Endothelial cell of umbilical vein (primary cell): ENCODE data around the gene AFAP1L2. TPM values are rescaled to one million over a fixed set of nuclear protein-coding genes. Genes with fewer than 3 reads are reported as not detected.

ENCODE experiments used
- BruUV-seq: library from RNA; stranded (reverse); fragments of 400-500 nt; replicated peaks from 2 replicates; lab custom pipeline; 2021; lab: Mats Ljungman, UMichigan
- CTCF ChIA-PET: fragments of 300-600, 350-600 bp; sonication (Branson Sonifier 250); formaldehyde crosslinking; loops from one replicate; lab custom pipeline; 2021; ENCODE audit warnings: antibody characterized with exemption, inconsistent platforms; lab: Charles Lee
- POLR2A ChIA-PET: fragments of 300-600, 350-600 bp; sonication (Branson Sonifier 250); formaldehyde crosslinking; loops from one replicate; lab custom pipeline; 2021; ENCODE audit warnings: antibody characterized with exemption, inconsistent platforms; lab: Charles Lee
- DNase-seq: peaks from one replicate; pipeline ENCODE4 v3.0.0-alpha.2; 2011; ENCODE audit warnings: low read depth, low spot score
- FAIRE-seq: peaks from 2 replicates; lab custom pipeline; 2011; peaks lifted over from hg19 to GRCh38; lab: Jason Lieb, UNC
- H2AFZ ChIP-seq: 2 replicates; pipeline ENCODE4 v1.6.0; 2012; ENCODE audit warnings: low read depth, low read length, control low read depth, inconsistent platforms
- H3K27ac ChIP-seq: 2 replicates; pipeline ENCODE4 v1.5.1; 2011; ENCODE audit warnings: low read depth, mild to moderate bottlenecking, control low read depth, low read length, moderate library complexity; ENCODE audit not compliant: insufficient read depth
- H3K27me3 ChIP-seq, 2 experiments: 2 replicates each; pipeline versions ENCODE4 v1.6.0 to v1.6.1; 2011; ENCODE audit warnings: low read length in 2 of 2, mixed read lengths in 1 of 2; ENCODE audit not compliant: control insufficient read depth in 2 of 2, insufficient read depth in 2 of 2
- H3K36me3 ChIP-seq, 2 experiments: 2 replicates in 1 of 2; 3 replicates in 1 of 2; pipeline ENCODE4 v1.5.1; 2011; ENCODE audit warnings: low read length in 2 of 2, mild to moderate bottlenecking in 1 of 2, moderate library complexity in 1 of 2; ENCODE audit not compliant: control insufficient read depth in 2 of 2, insufficient read depth in 2 of 2; ENCODE audit errors: extremely low read depth in 1 of 2
- H3K4me1 ChIP-seq: 3 replicates; pipeline ENCODE4 v1.5.1; 2011; ENCODE audit warnings: mild to moderate bottlenecking, low read length; ENCODE audit not compliant: control insufficient read depth, insufficient read depth; ENCODE audit errors: extremely low read depth
- H3K4me2 ChIP-seq: 2 replicates; pipeline ENCODE4 v1.6.1; 2011; ENCODE audit warnings: low read length, control low read depth, mixed read lengths; ENCODE audit not compliant: insufficient read depth
- H3K4me3 ChIP-seq, 3 experiments: fragments of 200-600 bp in 1 of 3; sonication (generic), shearing (Covaris generic) in 1 of 3; replicated peaks in 1 of 3; 2 replicates each; pipeline ENCODE4 v1.5.1; 2011 to 2016; ENCODE audit warnings: control low read depth in 3 of 3, low read length in 3 of 3, mild to moderate bottlenecking in 2 of 3, inconsistent platforms in 1 of 3, low read depth in 1 of 3, moderate library complexity in 1 of 3; ENCODE audit not compliant: insufficient read depth in 1 of 3
- H3K79me2 ChIP-seq: 2 replicates; pipeline ENCODE4 v1.6.0; 2012; ENCODE audit warnings: low read length, inconsistent platforms; ENCODE audit not compliant: control insufficient read depth, insufficient read depth
- H3K9ac ChIP-seq: replicated peaks from 2 replicates; pipeline ENCODE3; 2011; ENCODE audit warnings: low read length, control low read depth; ENCODE audit not compliant: insufficient read depth; ENCODE audit errors: extremely low read depth
- H3K9me1 ChIP-seq: replicated peaks from 3 replicates; pipeline ENCODE4 v1.6.0; 2011; ENCODE audit warnings: mild to moderate bottlenecking, low read length; ENCODE audit not compliant: control insufficient read depth, insufficient read depth; ENCODE audit errors: extremely low read depth
- H3K9me3 ChIP-seq: replicated peaks from 2 replicates; pipeline ENCODE4 v1.5.1; 2012; ENCODE audit warnings: low read length, inconsistent platforms; ENCODE audit not compliant: control insufficient read depth, insufficient read depth
- H4K20me1 ChIP-seq: replicated peaks from 2 replicates; pipeline ENCODE3; 2011; ENCODE audit warnings: mild to moderate bottlenecking, low read length; ENCODE audit not compliant: control insufficient read depth, insufficient read depth; ENCODE audit errors: extremely low read depth
- EZH2 ChIP-seq: IDR thresholded peaks from 2 replicates; pipeline ENCODE4 v1.6.1; 2012; ENCODE audit warnings: borderline replicate concordance, low read depth, mild to moderate bottlenecking, moderate library complexity, low read length, inconsistent platforms; ENCODE audit not compliant: severe bottlenecking
- FOS ChIP-seq: IDR thresholded peaks from 2 replicates; pipeline ENCODE4 v1.6.1; 2011; ENCODE audit warnings: mild to moderate bottlenecking, low read length, moderate library complexity, borderline replicate concordance; ENCODE audit not compliant: insufficient read depth
- GATA2 ChIP-seq: IDR thresholded peaks from 2 replicates; pipeline ENCODE4 v1.7.0; 2011; ENCODE audit warnings: low read depth, mild to moderate bottlenecking, moderate library complexity, mixed read lengths, low read length; ENCODE audit not compliant: insufficient read length, insufficient read depth
- JUN ChIP-seq: IDR thresholded peaks from 2 replicates; pipeline ENCODE4 v1.6.1; 2011; ENCODE audit warnings: borderline replicate concordance, low read depth; ENCODE audit not compliant: insufficient read length, insufficient read depth
- MYC ChIP-seq: IDR thresholded peaks from one replicate; pipeline ENCODE4 v1.6.1; 2011; ENCODE audit warnings: mild to moderate bottlenecking, low read depth, low read length
- POLR2A ChIP-seq: IDR thresholded peaks from 2 replicates; pipeline ENCODE4 v1.6.1; 2012; ENCODE audit warnings: low read depth, mild to moderate bottlenecking, control low read depth, low read length
- POLR2AphosphoS5 ChIP-seq: IDR thresholded peaks from 2 replicates; pipeline ENCODE4 v1.6.1; 2012; ENCODE audit warnings: low read depth, mild to moderate bottlenecking, control low read depth, low read length, moderate library complexity; ENCODE audit not compliant: insufficient read depth
- dilution Hi-C: fragments of 300-500 bp; cut with MboI; formaldehyde crosslinking; loops from one replicate; pipeline ENCODE4 v1.15.0; 2019; ENCODE audit warnings: low sequenced_read_pairs; ENCODE audit not compliant: extremely low pct_ligation_motif_present
- intact Hi-C: fragments of 100-400 bp; cut with micrococcal nuclease; formaldehyde crosslinking; loops from one replicate; pipeline ENCODE4 v1.10.0; 2022
- polyA plus RNA-seq, 4 experiments: library from polyadenylated mRNA; depleted of rRNA in 3 of 4; stranded (reverse) in 3 of 4; unstranded in 1 of 4; fragments of >200 nt; gene quantifications; 2 replicates each; pipeline versions ENCODE4 v1.2.1 to v1.2.3, GENCODE V29; 2011 to 2012; ENCODE audit warnings: missing spikeins in 1 of 4
- total RNA-seq: library from RNA; stranded (reverse); gene quantifications from 2 replicates; pipeline ENCODE4 v1.2.3, GENCODE V29; 2021
- TF ChIP-seq, protein P1 (sequence below): IDR thresholded peaks from 2 replicates; pipeline ENCODE4 v1.6.1; 2011; ENCODE audit not compliant: insufficient read depth, insufficient read length
- TF ChIP-seq, protein P2 (sequence below), 2 donors: IDR thresholded peaks; 1 replicate in 1 of 2; 2 replicates in 1 of 2; pipeline ENCODE4 v1.5.1; 2011; ENCODE audit warnings: low read length in 2 of 2, mild to moderate bottlenecking in 2 of 2, moderate library complexity in 2 of 2, control low read depth in 1 of 2, inconsistent platforms in 1 of 2, low read depth in 1 of 2; ENCODE audit not compliant: insufficient read depth in 1 of 2; ENCODE audit errors: extremely low read depth in 1 of 2

AFAP1L2 gene
- total and polyA plus RNA-seq, 2 donors (not counting 3 experiments of a cell fraction or from before 2014, with no cell fraction given): 0.90 to 4.1 TPM

DNA sequence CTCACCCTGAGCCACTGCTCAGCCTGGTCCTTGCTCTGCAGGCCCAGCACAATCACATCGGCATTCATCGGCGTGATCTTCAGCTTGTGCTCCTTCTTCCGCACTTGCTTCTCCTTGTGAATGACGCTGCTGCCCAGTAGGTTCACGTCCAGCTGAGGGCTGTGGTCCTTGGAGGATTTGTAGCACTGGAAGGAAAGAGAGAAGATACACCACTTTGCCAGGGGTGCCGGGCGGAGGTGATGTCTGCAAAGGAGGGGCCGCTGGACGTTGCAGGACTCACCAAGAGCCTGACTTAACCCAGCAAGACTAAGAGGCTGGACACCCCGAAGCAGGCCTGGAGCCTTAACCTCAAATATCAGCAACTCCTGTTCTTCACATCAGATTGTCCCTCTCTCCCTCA lies 90.4 kb downstream of the AFAP1L2 start:
- CTCF ChIA-PET: interaction anchor here (2.2 kb wide), 1 partner anchor 10 kb away, joined by 6 read pairs; no protein-coding TSS in a partner anchor
- Histone ChIP-seq H3K27ac (no peak overlapping the region), H3K36me3 (no peaks in the 10 kb centered on the region), H3K4me1 (no peaks in the 10 kb centered on the region), H3K9me1 (no peaks in the 10 kb centered on the region), H3K9ac (no peak overlapping the region), H4K20me1 (no peaks in the 10 kb centered on the region), H3K4me2 (no peak overlapping the region), H3K9me3 (no peaks in the 10 kb centered on the region), H2AFZ (no peak overlapping the region), H3K27me3 (peaks cover 0 to 5% of the 10 kb centered on the region in 2 experiments), H3K79me2 (no peaks in the 10 kb centered on the region), H3K4me3 (no peak overlapping the region)
- dilution Hi-C loops (no loop called here), intact Hi-C loops (no loop called here)
- TF ChIP-seq FOS: no peak
- TF ChIP-seq, protein P1, sequence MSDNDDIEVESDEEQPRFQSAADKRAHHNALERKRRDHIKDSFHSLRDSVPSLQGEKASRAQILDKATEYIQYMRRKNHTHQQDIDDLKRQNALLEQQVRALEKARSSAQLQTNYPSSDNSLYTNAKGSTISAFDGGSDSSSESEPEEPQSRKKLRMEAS: no peak
- no peak for TF ChIP-seq GATA2
- no peak for TF ChIP-seq POLR2AphosphoS5
- no peak for TF ChIP-seq MYC
- TF ChIP-seq JUN: no peak
- no peak for TF ChIP-seq EZH2
- TF ChIP-seq, protein P2, sequence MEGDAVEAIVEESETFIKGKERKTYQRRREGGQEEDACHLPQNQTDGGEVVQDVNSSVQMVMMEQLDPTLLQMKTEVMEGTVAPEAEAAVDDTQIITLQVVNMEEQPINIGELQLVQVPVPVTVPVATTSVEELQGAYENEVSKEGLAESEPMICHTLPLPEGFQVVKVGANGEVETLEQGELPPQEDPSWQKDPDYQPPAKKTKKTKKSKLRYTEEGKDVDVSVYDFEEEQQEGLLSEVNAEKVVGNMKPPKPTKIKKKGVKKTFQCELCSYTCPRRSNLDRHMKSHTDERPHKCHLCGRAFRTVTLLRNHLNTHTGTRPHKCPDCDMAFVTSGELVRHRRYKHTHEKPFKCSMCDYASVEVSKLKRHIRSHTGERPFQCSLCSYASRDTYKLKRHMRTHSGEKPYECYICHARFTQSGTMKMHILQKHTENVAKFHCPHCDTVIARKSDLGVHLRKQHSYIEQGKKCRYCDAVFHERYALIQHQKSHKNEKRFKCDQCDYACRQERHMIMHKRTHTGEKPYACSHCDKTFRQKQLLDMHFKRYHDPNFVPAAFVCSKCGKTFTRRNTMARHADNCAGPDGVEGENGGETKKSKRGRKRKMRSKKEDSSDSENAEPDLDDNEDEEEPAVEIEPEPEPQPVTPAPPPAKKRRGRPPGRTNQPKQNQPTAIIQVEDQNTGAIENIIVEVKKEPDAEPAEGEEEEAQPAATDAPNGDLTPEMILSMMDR (IDR thresholded peaks at IDR 0.05; ENCODE audit: extremely low read depth in 1 of 2, insufficient read depth in 1 of 2, low read depth in 1 of 2, low read length in 2 of 2): no peak
- TF ChIP-seq POLR2A: no peak
- DNase-seq: no peak
- no peak for FAIRE-seq
- no TSS peak for BruUV-seq
- POLR2A ChIA-PET: no interaction called here
